Measurements from ENCODE around the gene SERPINA9.

Gene SERPINA9

DNA sequence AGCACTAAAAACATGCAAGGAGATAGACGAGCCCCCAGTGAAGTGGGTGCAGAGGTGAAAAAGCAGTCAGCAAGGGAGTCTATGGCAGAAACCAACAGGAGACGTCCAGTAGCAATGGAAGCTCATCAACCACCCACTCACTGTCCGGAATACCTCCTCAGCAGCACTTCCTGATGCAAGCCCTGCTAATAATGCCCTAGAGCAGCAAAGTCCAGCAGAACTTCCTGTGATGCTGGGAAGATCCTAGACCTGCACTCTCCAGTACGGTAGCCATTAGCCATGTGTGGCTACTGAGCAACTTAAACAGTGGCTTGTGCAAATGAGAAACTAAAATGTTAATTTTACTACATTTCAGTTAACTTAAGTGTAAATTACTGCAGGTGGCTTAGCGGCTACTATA, 11.0 kb downstream of the SERPINA9 start:
- no peak for DNase-seq (ENCODE audit: low read depth)
- TF ChIP-seq, protein P1, sequence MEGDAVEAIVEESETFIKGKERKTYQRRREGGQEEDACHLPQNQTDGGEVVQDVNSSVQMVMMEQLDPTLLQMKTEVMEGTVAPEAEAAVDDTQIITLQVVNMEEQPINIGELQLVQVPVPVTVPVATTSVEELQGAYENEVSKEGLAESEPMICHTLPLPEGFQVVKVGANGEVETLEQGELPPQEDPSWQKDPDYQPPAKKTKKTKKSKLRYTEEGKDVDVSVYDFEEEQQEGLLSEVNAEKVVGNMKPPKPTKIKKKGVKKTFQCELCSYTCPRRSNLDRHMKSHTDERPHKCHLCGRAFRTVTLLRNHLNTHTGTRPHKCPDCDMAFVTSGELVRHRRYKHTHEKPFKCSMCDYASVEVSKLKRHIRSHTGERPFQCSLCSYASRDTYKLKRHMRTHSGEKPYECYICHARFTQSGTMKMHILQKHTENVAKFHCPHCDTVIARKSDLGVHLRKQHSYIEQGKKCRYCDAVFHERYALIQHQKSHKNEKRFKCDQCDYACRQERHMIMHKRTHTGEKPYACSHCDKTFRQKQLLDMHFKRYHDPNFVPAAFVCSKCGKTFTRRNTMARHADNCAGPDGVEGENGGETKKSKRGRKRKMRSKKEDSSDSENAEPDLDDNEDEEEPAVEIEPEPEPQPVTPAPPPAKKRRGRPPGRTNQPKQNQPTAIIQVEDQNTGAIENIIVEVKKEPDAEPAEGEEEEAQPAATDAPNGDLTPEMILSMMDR (IDR thresholded peaks at IDR 0.05; ENCODE audit: insufficient read depth, low read depth, low read length, missing control alignments) = no peak
- no peak overlapping the region for H3K4me3 ChIP-seq (ENCODE audit: low read depth, low read length)

DNA sequence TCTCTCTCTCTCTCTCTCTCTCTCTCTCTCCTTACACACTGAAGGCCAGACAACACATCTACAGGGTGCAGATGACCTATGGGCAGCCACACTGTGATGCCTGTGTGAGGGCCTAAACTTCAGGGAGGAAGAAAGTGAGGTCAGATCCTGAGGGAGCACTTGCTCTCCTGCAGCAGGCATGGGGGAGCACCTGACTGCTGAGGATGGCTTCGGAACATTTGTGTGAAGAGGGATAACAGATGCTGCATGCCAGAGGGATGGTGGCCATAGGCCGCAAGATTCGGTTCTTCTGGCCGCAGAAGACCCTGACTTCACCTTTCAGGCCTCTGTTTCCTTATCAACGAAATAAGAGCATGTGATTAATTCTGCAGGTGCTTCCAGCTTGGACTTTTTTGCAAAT, 11.7 kb downstream of the SERPINA9 start:
- TF ChIP-seq, protein P1 (IDR thresholded peaks at IDR 0.05; ENCODE audit: insufficient read depth, low read depth, low read length, missing control alignments) = no peak
- no peak for DNase-seq (ENCODE audit: low read depth)
- H3K4me3 ChIP-seq (ENCODE audit: low read depth, low read length) = no peak overlapping the region

DNA sequence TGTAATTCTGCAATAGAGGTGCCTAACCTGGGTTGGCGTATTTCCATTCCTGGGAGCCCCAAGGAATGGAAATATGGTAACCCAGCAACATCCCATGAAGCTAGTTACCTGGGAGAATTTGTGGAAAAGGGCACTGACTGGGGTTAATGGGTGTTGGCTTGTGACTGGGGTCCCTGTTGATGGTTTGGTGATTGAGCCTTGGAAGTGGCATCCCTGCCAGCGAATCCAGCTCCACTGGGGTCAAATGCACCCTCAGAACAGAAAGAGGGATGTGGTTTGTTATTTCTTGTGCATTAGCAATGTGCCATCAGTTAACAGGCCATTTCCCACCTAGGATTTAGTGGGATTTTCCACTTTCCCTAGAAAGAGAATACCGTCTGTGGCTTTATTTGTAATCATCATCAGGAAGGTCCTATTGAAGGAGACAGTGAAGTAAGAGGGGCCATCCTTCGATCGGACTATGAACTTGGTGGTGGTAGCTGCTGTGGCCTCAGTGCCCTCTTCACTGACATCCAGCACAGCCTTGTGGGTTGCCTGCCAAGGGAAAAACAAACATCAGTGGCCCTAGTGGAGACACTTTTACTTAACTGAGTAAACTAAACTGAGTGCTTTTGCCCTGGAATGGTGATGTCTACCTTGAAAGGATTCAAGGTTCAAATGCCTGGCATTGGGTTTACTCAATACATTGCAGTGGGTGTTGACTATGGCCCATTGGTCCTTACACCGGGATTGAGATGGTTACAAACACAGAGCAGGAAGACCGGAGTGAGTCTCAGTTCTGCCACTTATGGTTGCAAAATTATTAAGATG, 13.0 kb downstream of the SERPINA9 start:
- no peak for DNase-seq (ENCODE audit: low read depth)
- TF ChIP-seq, protein P1 (IDR thresholded peaks at IDR 0.05; ENCODE audit: insufficient read depth, low read depth, low read length, missing control alignments) = no peak
- no peak overlapping the region for H3K4me3 ChIP-seq (ENCODE audit: low read depth, low read length)

DNA sequence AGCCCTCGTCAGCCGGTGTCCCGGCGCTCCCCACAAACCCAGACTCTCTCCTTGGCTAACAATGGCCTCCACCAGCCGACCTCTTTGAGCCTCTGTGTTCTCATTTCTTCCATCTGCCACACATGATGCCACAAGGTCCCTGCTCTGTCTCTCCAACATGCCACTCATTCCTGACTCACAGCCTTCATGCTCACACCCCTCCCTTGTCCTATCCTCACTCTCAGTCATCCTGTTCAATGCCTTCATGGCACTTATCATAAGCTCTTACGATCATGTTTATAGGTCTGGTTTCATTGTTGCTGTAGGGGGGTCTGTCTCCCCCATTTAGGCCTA, 13.8 kb downstream of the SERPINA9 start:
- TF ChIP-seq, protein P1 (IDR thresholded peaks at IDR 0.05; ENCODE audit: insufficient read depth, low read depth, low read length, missing control alignments) = no peak
- DNase-seq (ENCODE audit: low read depth) = no peak

DNA sequence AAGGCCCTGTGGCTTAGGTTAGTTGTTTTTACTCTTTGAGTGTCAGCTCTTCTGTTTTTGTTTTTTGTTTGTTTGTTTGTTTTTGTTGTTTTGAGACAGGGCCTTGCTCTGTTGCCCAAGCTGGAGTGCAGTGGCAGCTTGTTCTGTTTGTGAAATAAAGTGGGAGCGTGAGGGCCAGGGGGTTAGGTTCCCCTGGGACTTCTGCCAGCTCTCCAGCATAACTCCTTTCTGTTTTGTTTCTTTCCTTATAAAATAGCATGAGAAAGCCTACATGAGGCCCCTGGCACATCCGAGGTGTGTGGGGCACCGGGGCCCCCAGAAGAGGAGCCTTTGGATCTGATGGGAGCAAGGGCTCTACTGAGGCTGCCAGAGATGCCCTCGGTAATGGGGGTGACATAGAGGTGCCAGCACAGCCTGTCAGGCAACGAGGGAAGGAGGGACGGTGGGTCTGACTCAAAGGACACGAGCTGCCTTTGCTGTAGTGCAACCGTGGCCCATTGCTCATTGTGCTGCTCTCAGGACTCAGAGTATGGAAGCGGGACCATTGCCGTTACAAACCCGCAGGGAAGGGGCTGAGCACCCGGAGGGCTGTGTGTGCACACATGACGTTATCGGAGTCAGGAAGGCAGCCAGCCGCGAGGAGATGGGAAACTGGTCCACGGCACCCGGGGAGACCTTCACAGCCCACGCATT, 14.3 kb downstream of the SERPINA9 start:
- TF ChIP-seq, protein P1 (IDR thresholded peaks at IDR 0.05; ENCODE audit: insufficient read depth, low read depth, low read length, missing control alignments) = no peak
- DNase-seq (ENCODE audit: low read depth) = no peak
- no peak overlapping the region for H3K4me3 ChIP-seq (ENCODE audit: low read depth, low read length)

More for the DNA sequence above, 13.8 kb downstream of the SERPINA9 start:
- no peak overlapping the region for H3K4me3 ChIP-seq (ENCODE audit: low read depth, low read length)

DNA sequence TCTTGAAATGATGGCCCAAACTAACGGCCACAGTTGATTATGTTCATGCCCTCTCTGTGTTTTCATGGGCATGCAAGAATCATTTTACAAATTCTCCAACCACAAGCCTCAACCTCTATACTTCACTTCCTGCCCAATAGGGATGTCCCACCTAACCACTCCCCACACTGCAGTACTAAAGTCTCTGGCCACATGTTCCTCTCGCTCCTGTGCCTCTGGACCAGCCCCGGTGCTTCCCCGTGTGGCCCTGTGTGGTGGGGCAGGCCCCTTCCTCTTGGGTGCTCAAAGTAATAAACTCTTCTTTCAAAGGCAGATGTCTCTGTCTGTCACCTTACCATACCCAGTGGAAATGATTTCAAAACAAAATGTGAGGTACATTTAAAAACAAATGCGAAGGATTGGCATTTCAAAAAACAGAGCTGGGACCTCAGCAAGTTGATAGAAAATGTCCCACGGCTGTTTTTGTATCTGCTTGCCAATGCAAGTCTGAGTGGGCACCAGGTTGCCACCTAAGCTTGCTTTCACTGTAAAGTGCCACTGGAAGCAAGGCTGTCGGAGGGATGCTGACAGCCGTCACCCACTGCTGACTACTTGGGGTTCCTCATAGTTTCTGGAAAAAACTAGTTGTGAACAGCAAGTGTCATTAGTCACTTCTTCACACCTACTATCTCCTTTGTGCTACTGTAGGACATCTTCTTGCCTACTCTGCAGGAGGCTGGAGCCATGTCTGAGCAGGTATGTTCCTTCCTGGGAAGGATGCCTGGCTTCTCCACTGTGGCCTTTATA, 15.2 kb downstream of the SERPINA9 start:
- TF ChIP-seq, protein P1 (IDR thresholded peaks at IDR 0.05; ENCODE audit: insufficient read depth, low read depth, low read length, missing control alignments) = no peak
- DNase-seq (ENCODE audit: low read depth) = peak; percentile 54
- no peak overlapping the region for H3K4me3 ChIP-seq (ENCODE audit: low read depth, low read length)

Data from GM12865 (cell line).